CD4-positive, alpha-beta T cell treated with Interferon alpha-2 for 1 hour (primary cell): ENCODE data around the gene C1GALT1C1L.
"Not testable (repeated sequence)": the region's sequence is repeated elsewhere in the genome, so short reads cannot be mapped to it uniquely, and the experiment has no call there.

Source experiments
- DNase-seq, 2 donors: peaks; one replicate each; pipeline ENCODE4 v3.0.0-alpha.2; 2020 to 2022

C1GALT1C1L gene

DNA sequence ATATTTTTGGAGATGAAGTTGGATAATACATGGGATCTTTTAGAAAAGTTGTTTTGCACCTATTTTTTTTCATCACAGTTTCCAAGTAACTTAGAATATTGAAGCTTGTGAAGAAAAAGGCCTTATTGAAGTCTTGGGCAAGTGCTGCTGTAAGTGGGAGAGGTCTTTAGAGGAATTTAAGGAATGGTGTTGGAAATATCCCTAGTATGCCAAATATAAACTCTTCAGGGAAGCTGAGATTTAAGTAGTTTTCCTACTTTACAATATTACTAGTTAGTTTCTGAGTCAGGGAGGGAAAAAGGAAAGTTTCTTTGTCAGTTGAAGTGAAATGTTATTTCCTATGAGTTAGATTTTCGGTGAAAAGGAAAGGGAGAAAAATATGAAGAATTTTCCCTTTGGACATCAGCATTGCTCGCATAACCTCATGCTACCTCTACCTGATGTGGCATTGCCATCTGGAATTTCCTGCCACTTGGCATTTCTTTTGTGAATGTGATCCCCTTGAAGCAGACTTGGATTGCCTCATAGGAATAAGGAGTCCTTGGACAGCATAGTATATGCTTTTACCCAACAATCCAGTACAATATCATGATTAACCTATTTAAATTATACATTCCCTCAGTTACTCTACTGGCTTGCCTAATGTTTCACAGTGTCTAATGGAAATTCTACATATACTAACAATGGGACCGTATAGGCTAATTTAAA, 27.1 kb downstream of the C1GALT1C1L start:
- no peak for DNase-seq

DNA sequence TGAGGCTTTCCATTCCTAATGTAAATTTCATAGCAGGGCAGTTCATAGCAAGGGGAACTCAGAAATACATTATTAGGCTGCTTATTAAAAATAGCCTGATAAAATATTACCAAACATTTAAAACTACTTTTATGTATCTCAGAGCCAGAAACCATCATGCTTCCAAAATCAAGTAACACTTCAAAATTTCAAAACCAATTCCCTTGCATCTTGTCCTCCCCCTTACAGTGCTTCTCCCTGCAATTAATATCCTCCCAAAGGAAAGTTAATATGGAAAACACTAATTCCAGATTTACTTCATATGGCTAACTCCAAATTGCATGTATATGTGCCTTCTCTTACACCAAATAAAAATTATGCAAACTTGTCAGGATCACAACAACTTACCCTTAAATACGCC, 32.5 kb downstream of the C1GALT1C1L start:
- DNase-seq, result no peak

DNA sequence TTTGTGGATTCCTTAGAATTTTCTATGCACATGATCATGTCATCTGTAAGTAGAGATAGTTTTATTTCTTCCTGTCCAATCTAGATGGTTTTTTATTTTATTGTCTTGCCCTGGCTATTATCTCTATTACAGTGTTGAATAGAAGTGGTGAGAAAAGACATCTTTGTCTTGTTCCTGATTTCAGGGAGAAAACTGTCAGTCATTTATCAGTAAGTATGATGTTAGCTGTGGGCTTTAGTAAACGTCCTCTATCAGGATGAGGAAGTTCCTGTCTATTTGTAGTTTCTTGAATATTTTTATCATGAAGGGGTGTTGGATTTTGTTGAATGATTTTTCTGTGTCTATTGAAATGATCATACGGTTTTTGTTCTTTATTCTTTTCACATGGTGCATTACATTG, 33.9 kb downstream of the C1GALT1C1L start:
- no peak for DNase-seq

DNA sequence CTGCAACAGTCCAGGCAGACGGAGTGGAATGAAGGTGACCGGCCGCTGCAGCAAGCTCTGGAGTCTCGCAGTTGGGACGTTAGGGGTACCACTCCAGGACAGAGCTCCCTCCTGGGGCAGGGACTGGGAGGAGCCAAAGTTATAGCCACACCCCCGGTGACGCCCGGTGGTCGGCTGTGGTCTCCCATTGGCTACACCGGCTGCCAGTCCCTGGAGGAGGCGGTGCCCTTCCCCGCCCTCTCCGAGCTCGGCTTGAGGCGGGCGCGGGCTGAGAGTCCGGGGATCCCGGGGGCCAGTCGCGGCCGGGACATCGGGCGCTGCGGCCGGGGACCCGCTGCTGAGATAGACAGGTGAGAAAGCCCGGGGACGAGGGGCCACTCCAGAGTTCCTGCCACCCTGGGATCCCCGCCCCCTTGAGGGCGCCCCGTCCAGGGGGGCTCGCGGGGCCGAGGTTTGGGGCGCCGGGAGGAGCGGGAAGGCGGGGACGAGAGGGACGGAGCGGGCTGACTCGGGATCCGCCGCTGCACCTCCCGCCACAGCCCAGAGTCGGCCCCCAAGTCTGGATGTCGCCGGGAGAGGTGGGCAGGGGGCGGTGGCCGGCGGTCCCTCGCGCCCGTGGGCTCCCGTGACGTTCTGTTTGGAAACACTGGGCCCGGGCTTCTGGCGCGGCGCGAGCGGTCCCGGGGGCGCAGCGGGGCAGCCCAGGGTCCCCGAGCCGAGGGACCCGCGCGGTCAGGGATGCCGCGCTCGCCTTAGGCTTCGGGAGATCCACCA, 39.0 kb downstream of the C1GALT1C1L start, which contains the start of gene PLEKHH2:
TSS of gene PLEKHH2 (plus strand) at position 231 of the 774 bp plus-strand sequence. CDS start 7,414 bp downstream, outside the sequence.
- DNase-seq, result peak; percentile 81 to 86

DNA sequence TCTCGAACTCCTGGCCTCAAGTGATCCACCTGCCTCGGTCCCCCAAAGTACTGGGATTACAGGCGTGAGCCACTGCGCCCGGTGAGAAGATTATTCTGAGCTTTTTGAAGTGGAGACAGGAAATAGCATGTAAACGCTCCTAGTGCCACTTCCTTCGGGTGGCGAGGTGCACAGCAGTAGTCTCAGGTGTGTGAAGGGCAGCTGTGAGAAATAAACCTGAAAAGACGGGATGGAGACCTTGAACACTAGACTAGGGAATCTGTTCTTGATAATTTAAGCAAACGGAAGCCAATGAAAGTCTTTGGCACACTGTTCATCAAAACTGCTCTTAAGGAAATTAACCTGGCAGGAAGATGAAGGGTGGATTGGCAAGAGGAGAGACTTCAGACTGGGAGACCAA, 39.6 kb downstream of the C1GALT1C1L start:
- peak in 1 of 2 donors; percentile 16 for DNase-seq

DNA sequence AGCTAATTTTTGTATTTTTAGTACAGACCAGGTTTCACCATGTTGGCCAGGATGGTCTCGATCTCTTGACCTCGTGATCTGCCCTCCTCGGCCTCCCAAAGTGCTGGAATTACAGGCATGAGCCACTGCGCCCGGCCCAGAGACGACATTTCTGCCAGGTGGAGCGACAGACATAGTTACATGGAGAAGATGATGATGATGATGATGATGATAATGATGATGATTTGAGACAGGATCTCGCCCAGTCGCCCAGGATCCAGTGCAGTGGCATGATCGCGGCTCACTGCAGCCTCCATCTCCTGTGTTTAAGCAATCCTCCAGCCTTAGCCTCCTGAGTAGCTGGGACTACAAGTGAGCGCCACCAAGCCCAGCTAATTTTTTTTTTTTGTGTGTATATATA, 40.1 kb downstream of the C1GALT1C1L start:
- not testable (repeated sequence) for DNase-seq

GRCh38 chr2:43634604-43635306, 41.5 kb downstream of the C1GALT1C1L start:
- DNase-seq, result no peak

GRCh38 chr2:43631618-43632317, 44.5 kb downstream of the C1GALT1C1L start:
- no peak for DNase-seq
